Psoas muscle (tissue), 8 donors: ENCODE results near the gene TMEM167A. TPM values are rescaled to one million over a fixed set of nuclear protein-coding genes. Genes with fewer than 3 reads are reported as not detected.

Experiments used
- ATAC-seq, 4 donors: fragments of 200-7000 bp; cut with Tn5 transposase; one replicate each; pipeline ENCODE4 v1.9.1; 2020; ENCODE audit warnings: moderate library complexity in 3 of 4, mild to moderate bottlenecking in 2 of 4
- DNase-seq, 2 donors: peaks; one replicate each; pipeline ENCODE4 v3.0.0-alpha.2; 2020
- H3K27ac ChIP-seq: fragments of 200-600 bp; one replicate; pipeline ENCODE4 v1.8.0; 2022
- H3K27me3 ChIP-seq, 3 donors: fragments of 200-600 bp in 1 of 3; one replicate each; pipeline versions ENCODE4 v1.6.1 to v1.8.0; 2013 to 2022; ENCODE audit warnings: low read length in 2 of 3, mild to moderate bottlenecking in 2 of 3, moderate library complexity in 1 of 3; ENCODE audit not compliant: insufficient read depth in 3 of 3
- H3K36me3 ChIP-seq, 2 donors: fragments of 200-600 bp in 1 of 2; one replicate each; pipeline versions ENCODE4 v1.6.1 to v1.8.0; 2013 to 2022; ENCODE audit warnings: low read depth in 1 of 2, mild to moderate bottlenecking in 1 of 2, moderate library complexity in 1 of 2; ENCODE audit not compliant: insufficient read depth in 1 of 2
- H3K4me1 ChIP-seq: fragments of 200-600 bp; one replicate; pipeline ENCODE4 v1.8.0; 2022
- H3K4me3 ChIP-seq: fragments of 200-600 bp; one replicate; pipeline ENCODE4 v1.8.0; 2022; ENCODE audit warnings: mild to moderate bottlenecking
- H3K9me3 ChIP-seq: fragments of 200-600 bp; one replicate; pipeline ENCODE4 v1.8.0; 2022
- CTCF ChIP-seq: fragments of 200-600 bp; IDR thresholded peaks from one replicate; pipeline ENCODE4 v1.8.0; 2022; ENCODE audit warnings: antibody characterized with exemption
- WGBS, 3 donors: extraction: QIAGEN DNeasy Blood & Tissue Kit; methylation state at CpG; one replicate each; pipeline versions ENCODE4 v1.1.6 to v1.1.7; 2013; 5-methylcytosine and 5-hydroxymethylcytosine counted together
- intact Hi-C, 2 donors: fragments of 100-400 bp; cut with DNase I; formaldehyde crosslinking; loops; one replicate each; pipeline versions ENCODE4 v1.11.0 to v1.14.2; 2022
- polyA plus RNA-seq, 3 donors: library from polyadenylated mRNA; stranded (reverse); fragments of 200-250 nt; gene quantifications; one replicate each; pipeline ENCODE4 v1.2.3, GENCODE V29; 2013
- total RNA-seq, 4 donors: library from RNA; stranded (reverse); fragmentation: NEBNext Ultra II Directional in 2 of 4; extraction: Animal tissue kit (Norgen Biotek cat#: 25700) in 2 of 4; gene quantifications; one replicate each; pipeline versions ENCODE4 v1.2.1 to v1.2.4, GENCODE V29; 2021 to 2023
- donor health status: healthy with polysubstance abuse.
- donor health status: DM: no; HTN: no; CAD: no; lungs with moderate emphysema.
- donor health status: Bipolar disorder and iron deficiency.
- donor health status: healthy.
- donor health status: DM: yes; HTN: yes; CAD: no.
- donor health status: DM: no; HTN: no; CAD: no.
- donor health status: DM: no; HTN: no; CAD: no.
- donor health status: DM: yes; HTN: yes; CAD: no.

TMEM167A gene
- total and polyA plus RNA-seq, 7 donors, result 17.7 to 60.8 (median 33.2) TPM

- WGBS, 3 donors, result 96 to 99% (median 98%) methylated on average over 4 of the region's 4 CpGs
- Histone ChIP-seq H3K27ac (no peak overlapping the region), H3K4me1 (peaks cover 8% of the 10 kb centered on the region), H3K36me3 (no peaks in the 10 kb centered on the region), H3K9me3 (no peaks in the 10 kb centered on the region), H3K27me3 (no peaks in the 10 kb centered on the region), H3K4me3 (no peak overlapping the region)
- no peak for DNase-seq
- intact Hi-C loops, result no loop called here
- no peak for ATAC-seq
- TF ChIP-seq CTCF, result no peak
These were observed 16.5 kb upstream of the TMEM167A start for GRCh38 chr5:83093692-83094091.

- 88 to 98% (median 94%) methylated on average over 2 of the region's 2 CpGs for WGBS, 3 donors
- intact Hi-C loops, result no loop called here
- ATAC-seq (no peak), DNase-seq (no peak)
- no peak overlapping the region for H3K4me3 ChIP-seq
- TF ChIP-seq CTCF, result no peak
- H3K36me3 ChIP-seq, result no peaks in the 10 kb centered on the region
- H3K9me3 ChIP-seq, result no peaks in the 10 kb centered on the region
- no peaks in the 10 kb centered on the region for H3K4me1 ChIP-seq
- H3K27ac ChIP-seq, result no peak overlapping the region
- H3K27me3 ChIP-seq, result no peaks in the 10 kb centered on the region
These were observed 15.4 kb upstream of the TMEM167A start for GRCh38 chr5:83092619-83093018.

- DNase-seq (no peak), ATAC-seq (no peak)
- H3K9me3 ChIP-seq, result no peaks in the 10 kb centered on the region
- H3K4me3 ChIP-seq, result no peak overlapping the region
- intact Hi-C loops, result no loop called here
- no peak for TF ChIP-seq CTCF
- H3K4me1 ChIP-seq, result no peaks in the 10 kb centered on the region
- no peaks in the 10 kb centered on the region for H3K36me3 ChIP-seq
- H3K27ac ChIP-seq, result no peak overlapping the region
- WGBS, 3 donors, result 86 to 88% (median 87%) methylated on average over 3 of the region's 3 CpGs
- H3K27me3 ChIP-seq, result no peaks in the 10 kb centered on the region
These were observed 13.0 kb upstream of the TMEM167A start for GRCh38 chr5:83090169-83090568.

GRCh38 chr5:83085106-83085505 lies 7.9 kb upstream of the TMEM167A start:
- H3K27me3 ChIP-seq, result no peaks in the 10 kb centered on the region
- no peak for TF ChIP-seq CTCF
- ATAC-seq (no peak), DNase-seq (no peak)
- H3K4me3 ChIP-seq, result no peak overlapping the region
- no peaks in the 10 kb centered on the region for H3K4me1 ChIP-seq
- no peaks in the 10 kb centered on the region for H3K9me3 ChIP-seq
- no peak overlapping the region for H3K27ac ChIP-seq
- no peaks in the 10 kb centered on the region for H3K36me3 ChIP-seq
- intact Hi-C loops, result no loop called here
- WGBS, 3 donors, result 52 to 55% (median 53%) methylated on average over 2 of the region's 2 CpGs

- intact Hi-C loops, result no loop called here
- Histone ChIP-seq H3K4me1 (no peaks in the 10 kb centered on the region), H3K4me3 (no peak overlapping the region), H3K36me3 (no peaks in the 10 kb centered on the region), H3K27ac (no peak overlapping the region), H3K27me3 (no peaks in the 10 kb centered on the region), H3K9me3 (no peaks in the 10 kb centered on the region)
- no peak for DNase-seq
- TF ChIP-seq CTCF, result no peak
- WGBS, 3 donors, result 91 to 94% (median 92%) methylated on average over 2 of the region's 2 CpGs
- ATAC-seq, result no peak
These were observed 7.1 kb upstream of the TMEM167A start for GRCh38 chr5:83084336-83084735.
